GM18519 (cell line): ENCODE results near the gene CFAP77.

Source experiments
- ATAC-seq: cut with Tn5 transposase; IDR thresholded peaks from one replicate; pipeline ENCODE4 v1.9.1; 2021; ENCODE audit warnings: mild to moderate bottlenecking, moderate library complexity; ENCODE audit not compliant: unreplicated experiment, low FRiP score

CFAP77 gene

GRCh38 chr9:132407196-132407595 is 2.8 kb upstream of the CFAP77 start:
- no peak for ATAC-seq

GRCh38 chr9:132408521-132408920 is 1.5 kb upstream of the CFAP77 start:
- ATAC-seq: no peak

- ATAC-seq: no peak
These were observed 631 bp downstream of the CFAP77 start for GRCh38 chr9:132410642-132411041.

GRCh38 chr9:132411091-132411508 is 1.1 kb downstream of the CFAP77 start:
- no peak for ATAC-seq

GRCh38 chr9:132412089-132412488 is 2.1 kb downstream of the CFAP77 start:
- ATAC-seq: no peak

GRCh38 chr9:132413926-132414325 is 3.9 kb downstream of the CFAP77 start:
- no peak for ATAC-seq

- no peak for ATAC-seq
These were observed 4.7 kb downstream of the CFAP77 start for GRCh38 chr9:132414731-132415130.

GRCh38 chr9:132415181-132415580 is 5.2 kb downstream of the CFAP77 start:
- no peak for ATAC-seq

GRCh38 chr9:132418726-132419363 is 8.8 kb downstream of the CFAP77 start:
- no peak for ATAC-seq

GRCh38 chr9:132422574-132422973 is 12.6 kb downstream of the CFAP77 start:
- no peak for ATAC-seq

- ATAC-seq: no peak
These were observed 13.5 kb downstream of the CFAP77 start for GRCh38 chr9:132423503-132423902.

- ATAC-seq: no peak
These were observed 15.1 kb downstream of the CFAP77 start for GRCh38 chr9:132424857-132425674.

- no peak for ATAC-seq
These were observed 15.7 kb downstream of the CFAP77 start for GRCh38 chr9:132425675-132426062.

GRCh38 chr9:132426639-132427414 is 16.8 kb downstream of the CFAP77 start:
- ATAC-seq: no peak

- no peak for ATAC-seq
These were observed 21.0 kb downstream of the CFAP77 start for GRCh38 chr9:132430998-132431397.

- ATAC-seq: no peak
These were observed 24.9 kb downstream of the CFAP77 start for GRCh38 chr9:132434881-132435280.

- no peak for ATAC-seq
These were observed 29.1 kb downstream of the CFAP77 start for GRCh38 chr9:132439153-132439552.

GRCh38 chr9:132440735-132441134 is 30.7 kb downstream of the CFAP77 start:
- no peak for ATAC-seq

- ATAC-seq: no peak
These were observed 31.4 kb downstream of the CFAP77 start for GRCh38 chr9:132441404-132441803.

- ATAC-seq: no peak
These were observed 34.1 kb downstream of the CFAP77 start for GRCh38 chr9:132443951-132444607.

- no peak for ATAC-seq
These were observed 36.9 kb downstream of the CFAP77 start for GRCh38 chr9:132446887-132447286.
